ENCODE results near the gene VAV1.
"Not testable (repeated sequence)": the region's sequence is repeated elsewhere in the genome, so short reads cannot be mapped to it uniquely, and the experiment has no call there.

VAV1 gene

DNA sequence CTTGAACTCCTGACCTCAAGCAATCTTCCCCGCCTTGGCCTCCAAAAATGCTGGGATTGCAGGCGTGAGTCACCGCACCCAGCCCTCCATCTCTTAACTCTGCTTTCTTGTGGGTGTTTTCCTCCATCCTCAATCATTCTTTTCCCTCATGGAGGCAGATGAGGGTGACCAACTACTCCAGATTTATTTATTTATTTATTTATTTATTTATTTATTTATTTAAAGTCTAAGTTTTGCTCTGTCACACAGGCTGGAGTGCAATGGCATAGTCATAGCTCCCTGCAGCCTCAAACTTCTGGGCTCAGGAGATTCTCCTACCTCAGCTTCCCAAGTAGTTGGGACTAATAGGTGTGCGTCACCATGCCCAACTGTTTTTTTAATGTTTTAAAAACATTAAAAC, 14.9 kb downstream of the VAV1 start:
- no peak for DNase-seq (ENCODE audit: low read depth, low spot score)

DNA sequence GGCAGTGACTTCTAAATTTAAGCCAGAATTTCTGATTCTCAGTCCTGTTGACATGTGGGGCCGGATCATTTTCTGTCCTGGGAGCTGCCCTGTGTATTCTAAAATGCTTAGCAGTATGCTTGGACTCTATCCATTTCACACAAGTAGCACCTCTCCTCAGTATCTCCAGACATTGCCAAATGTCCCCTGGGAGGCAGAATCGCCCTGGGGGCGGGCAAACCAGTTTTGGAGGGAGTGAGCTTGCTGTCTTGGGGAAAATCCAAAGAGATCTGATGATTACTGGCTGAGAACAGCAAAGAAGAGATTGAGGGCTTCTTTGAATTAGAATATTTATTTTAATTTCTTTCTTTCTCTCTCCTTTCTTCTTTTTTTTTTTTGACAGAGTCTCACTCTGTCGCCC, 16.4 kb downstream of the VAV1 start:
- no peak for DNase-seq (ENCODE audit: low read depth, low spot score)

DNA sequence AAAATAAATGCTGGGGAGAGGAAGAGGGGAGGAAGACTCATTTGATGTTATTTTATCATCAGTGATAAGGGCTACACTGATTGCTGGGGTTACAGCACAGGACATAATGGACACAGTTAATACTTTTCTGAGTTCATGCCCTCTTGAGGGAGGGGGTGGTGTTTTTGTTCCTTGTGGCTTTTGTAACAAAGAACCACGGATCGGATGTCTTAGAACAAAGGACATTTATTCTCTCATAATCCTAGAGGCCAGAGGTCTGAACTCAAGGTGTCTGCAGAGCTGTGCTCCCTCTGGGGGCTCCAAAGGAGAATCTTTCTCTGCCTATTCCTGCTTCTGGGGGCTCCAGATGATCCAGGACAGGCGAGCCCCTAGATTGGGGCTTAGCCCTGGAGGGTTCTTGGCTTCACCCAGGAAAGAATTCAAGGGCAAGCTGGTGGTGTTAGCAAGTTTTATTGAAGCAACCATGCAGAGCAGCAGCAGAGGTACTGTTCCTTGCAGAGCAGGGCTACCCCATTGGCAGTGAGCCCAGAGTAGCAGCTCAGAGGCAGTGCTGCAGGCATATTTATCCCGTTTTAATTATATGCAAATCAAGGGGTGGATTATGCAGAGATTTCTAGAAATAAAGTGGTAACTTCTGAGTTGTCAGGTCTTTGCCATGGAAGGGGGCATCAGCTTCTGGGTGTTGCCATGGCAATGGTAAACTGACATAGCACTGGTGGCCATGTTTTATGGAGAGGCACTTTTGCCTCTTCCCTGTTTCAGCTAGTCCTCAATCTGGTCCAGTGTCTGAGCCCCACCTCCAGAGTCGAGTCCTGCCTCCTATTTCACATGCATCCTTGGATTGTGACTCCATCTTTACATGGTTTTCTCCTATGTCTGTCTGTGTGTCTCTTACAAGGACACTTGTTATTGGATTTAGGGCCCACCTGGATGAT, 18.0 kb downstream of the VAV1 start:
- DNase-seq (ENCODE audit: low read depth, low spot score), result no peak

DNA sequence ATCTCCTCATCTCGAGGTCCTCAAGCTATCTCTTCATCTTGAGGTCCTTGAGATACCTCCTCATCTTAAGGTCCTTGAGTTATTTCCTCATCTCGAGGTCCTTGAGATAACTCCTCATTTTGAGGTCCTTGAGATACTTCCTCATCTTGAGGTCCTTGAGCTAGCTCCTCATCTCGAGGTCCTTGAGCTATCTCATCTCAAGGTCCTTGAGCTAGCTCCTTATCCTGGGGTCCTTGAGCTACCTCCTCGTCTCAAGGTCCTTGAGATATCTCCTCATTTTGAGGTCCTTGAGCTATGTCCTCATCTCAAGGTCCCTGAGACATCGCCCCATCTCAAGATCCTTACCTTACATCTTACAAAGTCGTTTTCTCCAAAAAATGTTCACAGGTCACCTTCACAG, 18.7 kb downstream of the VAV1 start:
- DNase-seq (ENCODE audit: low read depth, low spot score), result no peak

DNA sequence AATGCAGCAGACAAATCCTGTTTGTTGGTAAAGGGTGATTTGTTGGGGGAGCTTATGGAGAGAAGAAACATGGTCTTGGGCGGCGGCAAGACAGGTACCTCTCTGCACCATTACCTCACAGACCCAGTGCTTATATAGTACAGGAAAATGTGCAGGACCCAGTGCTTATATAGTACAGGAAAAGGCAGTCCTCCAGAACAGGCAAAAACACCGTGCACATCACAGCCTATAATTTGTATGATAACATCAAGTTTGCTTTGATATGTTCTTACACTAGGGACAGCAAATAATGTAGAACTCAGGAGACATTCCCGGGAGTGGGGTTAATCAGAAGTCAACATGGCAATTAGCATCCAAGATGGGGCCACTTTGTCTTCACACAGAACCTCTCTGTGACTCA, 20.9 kb downstream of the VAV1 start:
- no peak for DNase-seq (ENCODE audit: low read depth, low spot score)

DNA sequence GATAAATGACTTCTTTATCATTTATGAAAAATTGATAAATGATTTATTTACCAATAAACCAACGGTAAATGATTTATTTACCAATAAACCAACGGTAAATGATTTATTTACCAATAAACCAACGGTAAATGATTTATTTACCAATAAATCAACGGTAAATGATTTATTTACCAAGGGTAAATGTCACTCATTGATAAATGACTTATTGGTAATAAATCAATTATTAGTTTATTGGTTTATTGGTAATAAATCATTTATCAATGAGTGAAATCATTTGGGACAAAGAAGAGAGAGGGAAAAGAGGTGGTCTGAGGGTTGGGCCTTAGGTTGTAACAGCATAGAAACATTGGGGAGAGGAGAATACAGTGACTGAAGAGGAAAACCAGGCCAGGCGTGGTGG, 21.5 kb downstream of the VAV1 start:
- DNase-seq (ENCODE audit: low read depth, low spot score), result no peak

DNA sequence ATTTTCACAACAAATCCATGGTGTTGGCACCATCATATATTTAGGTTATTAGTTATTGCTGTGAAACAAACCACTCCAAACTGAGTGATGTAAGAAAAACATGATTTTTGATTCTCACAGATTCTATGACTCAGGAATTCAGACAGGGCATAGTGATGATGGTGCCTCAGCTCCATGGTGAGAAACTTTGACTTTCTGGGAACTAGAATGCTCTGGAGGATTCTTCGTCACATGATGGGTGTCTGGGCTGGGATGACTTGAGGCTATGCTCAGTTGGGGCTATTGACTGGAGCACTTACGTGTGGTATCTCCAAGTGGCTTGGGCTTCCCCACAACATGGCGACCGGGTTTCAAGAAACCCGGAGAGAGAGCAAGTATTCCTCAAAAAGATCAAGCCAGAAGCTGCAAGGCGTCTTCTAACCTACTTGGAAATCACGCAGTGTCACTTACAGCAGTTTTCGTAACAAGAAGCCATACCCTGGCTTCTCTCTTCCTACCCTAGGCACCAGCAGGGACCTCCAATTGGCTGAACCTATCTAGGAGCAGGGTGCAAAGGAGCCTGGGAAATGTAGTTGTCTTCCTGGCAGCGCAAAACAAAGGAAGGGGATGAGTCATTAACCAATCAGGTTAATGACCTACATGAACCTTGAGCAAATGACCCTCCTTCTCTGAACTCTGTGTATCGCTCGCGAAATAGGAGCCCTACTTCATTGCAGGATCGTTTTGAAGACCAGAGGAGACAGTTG, 22.4 kb downstream of the VAV1 start:
- DNase-seq (ENCODE audit: low read depth, low spot score), result peak; percentile 28

DNA sequence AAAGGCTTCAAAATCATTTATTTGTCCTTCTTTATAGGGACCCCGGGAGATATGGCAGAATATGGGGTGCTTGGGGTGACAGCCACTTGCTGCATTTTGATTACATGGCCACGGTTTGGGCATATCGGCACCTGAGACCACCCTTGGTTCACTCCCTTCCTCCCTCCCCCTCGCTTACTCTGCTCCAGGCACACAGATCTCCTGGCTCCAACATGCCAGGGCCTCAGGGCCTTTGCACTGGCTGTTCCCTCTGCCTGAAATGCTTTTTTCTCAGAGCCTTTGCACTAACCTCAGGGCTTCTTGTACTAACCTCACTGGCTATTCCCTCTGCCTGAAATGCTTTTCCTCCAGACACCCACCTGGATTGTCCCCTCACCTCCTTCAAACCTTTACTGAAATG, 23.8 kb downstream of the VAV1 start:
- no peak for DNase-seq (ENCODE audit: low read depth, low spot score)

DNA sequence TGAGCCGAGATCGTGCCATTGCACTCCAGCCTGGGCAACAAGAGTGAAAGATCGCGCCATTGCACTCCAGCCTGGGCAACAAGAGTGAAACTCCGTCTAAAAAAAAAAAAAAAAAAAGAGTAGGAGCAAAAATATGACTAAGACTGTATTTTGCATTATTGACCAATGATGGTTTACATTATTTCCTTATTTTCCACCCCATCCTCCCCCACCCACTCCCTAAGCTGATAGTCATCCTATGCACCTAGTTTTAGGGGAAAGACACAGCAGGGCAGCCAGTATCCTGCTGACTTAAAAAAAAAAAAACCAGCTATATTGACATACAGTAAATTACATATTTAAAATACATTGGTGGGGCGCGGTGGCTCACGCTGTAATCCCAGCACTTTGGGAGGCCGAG, 25.1 kb downstream of the VAV1 start:
- no peak for DNase-seq (ENCODE audit: low read depth, low spot score)

DNA sequence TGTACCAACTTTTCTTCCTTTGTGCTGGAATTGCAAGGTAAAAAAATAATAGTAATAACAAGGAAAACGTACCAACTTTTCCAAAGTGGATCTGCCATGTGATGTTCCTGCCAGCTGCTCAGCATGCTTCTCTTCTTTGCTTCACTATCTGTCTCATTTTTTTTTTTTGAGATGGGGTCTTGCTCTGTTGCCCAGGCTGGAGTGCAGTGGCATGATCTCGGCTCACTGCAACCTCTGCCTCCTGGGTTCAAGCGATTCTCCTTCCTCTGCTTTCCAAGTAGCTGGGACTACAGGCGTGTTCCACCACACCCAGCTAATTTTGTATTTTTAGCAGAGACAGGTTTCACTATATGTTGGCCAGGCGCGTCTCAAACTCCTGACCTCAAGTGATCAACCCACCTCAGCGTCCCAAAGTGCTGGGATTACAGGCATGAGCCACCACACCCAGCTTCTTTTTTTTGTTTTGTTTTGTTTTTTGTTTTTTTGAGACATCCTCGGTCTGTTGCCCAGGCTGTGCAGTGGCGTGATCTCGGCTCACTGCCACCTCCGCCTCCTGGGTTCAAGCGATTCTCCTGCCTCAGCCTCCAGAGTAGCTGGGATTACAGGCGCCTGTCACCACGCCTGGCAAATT, 27.8 kb downstream of the VAV1 start:
- not testable (repeated sequence) for DNase-seq (ENCODE audit: low read depth, low spot score)

DNA sequence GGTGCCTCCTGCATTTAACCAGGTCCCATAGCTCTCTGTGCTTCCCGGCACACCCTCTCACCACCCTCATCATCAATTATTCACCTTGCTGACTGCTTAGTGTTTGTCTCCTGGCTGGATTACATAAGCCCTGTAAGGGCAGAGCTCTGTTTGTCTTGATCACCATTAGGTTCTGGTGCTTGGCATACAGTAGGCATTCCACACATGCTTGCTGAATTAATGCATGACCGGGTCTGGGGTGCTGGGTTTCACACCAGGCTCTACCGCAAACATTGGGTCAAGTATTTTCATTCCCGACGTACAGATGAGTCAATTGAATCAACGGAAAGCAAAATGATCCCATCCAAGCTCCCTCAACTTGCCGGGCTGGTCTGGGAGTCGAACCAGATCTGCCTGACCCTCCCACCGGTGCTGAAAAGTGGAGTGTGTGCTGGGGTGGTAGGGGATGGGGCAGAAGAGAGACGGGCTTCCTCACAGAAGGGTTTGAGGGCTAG, 28.5 kb downstream of the VAV1 start:
- DNase-seq (ENCODE audit: low read depth, low spot score), result peak; percentile 9

DNA sequence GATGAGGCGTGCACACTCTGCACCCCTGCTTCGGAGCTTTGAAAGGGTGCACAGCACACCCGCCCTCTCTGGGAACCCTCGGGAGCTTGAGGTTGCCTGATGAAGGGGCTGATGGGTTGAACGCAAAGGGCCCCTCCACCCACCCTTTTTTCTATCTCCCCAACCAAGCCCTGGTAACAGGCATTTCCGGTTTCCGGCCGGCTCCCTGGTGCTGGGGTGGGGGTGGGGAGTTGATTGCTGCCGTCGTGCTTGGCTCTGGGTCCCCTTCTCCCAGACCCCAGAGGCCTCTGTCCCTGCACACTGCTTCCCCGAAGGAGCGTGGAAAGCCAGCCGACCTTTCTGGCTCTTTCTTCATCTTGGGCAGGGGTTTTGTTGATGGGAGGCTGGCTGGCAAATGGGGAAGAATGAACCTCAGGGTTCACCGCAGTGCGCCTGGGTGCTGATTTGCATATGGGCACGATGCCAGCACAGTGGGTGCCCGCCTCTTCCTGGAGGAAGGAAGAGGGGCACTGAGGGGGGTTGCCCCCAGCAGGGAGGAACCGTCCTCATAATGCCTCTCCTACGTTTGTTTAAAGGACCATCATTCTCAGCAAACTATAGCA, 29.1 kb downstream of the VAV1 start:
- peak; percentile 48 for DNase-seq (ENCODE audit: low read depth, low spot score)

DNA sequence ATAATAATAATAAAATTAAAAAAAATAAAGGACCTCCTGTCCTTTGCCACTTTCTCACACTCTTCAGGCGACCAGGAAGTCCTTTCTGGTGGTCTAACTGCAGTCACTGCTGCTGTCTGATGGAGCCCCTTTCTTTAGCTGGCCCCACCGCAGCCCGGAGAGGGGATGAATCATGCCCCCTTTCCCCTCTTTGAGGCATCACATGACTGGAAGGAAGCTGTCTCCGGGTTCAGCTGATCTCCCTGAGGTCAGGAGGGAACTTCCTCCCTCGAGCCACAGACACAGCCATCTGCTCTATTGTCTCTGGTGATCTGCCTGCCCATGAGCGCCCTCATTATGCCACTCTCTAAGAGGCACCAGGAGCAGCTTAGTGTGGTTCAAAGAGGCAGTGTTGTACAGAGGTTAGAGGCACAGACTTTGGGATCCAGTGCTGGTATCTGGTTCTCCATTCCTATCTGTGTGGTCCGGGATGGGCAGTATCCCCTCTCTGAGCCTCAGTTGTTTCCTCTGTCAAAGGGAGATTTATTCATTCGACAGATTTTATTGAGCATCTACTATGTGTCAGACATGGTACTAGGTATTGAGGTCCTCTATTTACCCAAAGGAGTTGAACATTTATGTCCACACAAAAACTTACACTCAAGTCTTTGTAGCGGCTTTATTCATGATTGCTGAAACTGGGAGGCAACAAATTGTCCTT, 30.0 kb downstream of the VAV1 start:
- DNase-seq (ENCODE audit: low read depth, low spot score), result no peak

DNA sequence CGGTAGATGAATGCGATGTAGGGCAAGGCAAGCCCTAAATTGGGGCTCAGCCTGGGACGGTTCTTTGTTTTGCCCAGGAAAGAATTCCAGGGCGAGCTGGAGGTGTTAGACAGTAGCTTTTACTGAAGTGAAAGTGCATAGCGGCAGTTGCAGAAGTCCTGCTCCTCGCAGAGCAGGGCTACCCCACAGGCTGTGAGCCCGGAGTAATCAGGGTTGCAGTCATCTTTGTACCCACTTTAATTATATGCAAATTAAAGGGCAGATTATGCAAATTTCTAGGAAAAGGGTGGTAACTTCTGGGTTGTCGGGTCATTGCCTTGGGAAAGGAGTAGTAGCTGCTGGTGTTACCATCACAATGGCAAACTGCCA, 30.5 kb downstream of the VAV1 start:
- DNase-seq (ENCODE audit: low read depth, low spot score), result no peak

DNA sequence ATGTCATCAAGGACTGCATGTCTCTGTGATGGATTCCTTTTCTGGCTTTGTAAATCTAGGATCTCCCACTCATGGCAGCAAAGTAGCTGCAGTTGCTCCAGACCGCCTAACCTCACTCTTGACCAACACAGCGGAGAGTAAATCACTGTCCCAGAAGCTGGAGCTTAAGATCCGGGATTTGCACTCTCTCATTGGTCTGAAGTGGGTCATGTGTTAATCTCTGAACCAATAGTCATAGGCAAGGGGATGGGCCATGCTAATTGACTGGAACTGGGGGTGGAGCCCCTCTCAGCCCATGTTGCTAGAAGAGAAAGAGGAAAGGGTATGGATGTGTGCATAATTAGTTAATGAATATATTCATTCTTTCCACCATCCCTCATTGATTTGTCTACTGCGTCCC, 34.0 kb downstream of the VAV1 start:
- DNase-seq (ENCODE audit: low read depth, low spot score), result no peak

DNA sequence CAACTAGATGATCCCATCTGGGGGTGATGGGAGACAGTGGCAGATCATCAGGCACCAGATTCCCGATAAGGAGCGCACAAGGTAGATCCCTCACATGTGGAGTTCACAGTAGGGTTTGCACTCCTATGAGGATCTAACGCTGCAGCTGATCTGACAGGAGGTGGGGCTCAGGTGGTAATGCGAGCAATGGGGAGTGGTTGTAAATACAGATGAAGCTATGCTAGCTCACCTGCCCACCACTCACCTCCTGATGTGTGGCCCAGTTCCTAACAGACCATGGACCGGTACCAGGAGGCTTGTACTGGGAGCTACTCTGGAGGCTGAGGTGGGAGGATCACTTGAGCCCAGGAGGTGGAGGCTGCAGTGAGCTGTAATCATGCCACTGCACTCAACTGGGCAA, 34.8 kb downstream of the VAV1 start:
- DNase-seq (ENCODE audit: low read depth, low spot score), result no peak

DNA sequence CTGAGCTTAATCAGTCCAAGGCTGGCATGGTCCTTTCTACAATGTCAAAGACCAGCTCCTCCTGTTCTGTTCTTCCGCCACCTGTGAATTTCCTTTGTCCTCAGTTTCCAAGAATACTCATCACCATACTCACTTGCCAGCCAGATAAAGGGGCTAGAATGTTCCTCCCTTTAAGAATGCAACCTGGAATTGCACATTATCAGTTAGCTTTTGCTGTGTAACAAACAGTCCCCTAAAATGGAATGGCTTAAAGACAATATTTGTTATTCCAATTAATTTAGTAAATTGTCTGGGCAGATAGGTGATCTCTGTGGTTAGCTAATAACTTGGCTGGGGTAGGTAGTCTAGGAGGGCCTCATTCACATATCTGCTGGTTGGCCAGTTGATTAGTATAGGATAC, 36.0 kb downstream of the VAV1 start:
- no peak for DNase-seq (ENCODE audit: low read depth, low spot score)

DNA sequence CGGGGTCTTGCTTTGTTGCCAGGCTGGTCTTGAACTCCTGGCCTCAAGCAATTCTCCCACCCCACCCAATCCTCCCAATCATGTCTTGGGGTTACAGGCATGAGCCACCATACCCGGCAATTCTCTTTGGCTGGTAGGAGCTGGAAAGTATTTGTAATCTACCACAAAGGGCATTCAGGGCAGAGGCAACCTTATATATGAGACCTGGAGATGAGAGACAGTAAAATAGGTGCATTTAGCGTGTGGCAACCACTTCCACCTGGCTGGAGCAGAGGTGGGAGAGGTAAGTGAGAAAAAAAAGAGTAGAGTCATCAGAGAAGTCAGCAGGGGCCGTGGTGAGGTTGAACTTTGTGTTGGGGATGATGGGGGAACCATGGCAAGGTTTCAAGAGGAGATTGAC, 36.8 kb downstream of the VAV1 start:
- DNase-seq (ENCODE audit: low read depth, low spot score), result no peak

DNA sequence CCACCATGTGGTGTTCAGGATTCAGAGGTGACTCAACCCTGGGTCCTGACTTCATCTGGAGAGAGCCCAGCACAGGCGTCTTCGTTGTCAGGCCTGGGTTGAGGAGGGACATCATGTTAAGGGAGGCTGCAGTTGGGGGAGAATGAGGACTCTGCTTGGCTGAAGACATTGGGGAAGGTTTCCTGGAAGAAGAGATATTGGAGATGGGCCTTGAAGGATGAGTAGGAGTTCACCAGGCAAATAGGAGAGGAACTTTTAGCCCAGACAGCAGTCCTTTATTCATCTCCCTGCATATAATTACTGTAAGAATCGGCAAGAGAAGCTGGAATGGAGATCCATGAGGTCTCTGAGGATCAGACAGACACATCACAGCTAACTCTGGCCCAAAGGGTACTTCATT, 38.9 kb downstream of the VAV1 start:
- DNase-seq (ENCODE audit: low read depth, low spot score), result no peak

DNA sequence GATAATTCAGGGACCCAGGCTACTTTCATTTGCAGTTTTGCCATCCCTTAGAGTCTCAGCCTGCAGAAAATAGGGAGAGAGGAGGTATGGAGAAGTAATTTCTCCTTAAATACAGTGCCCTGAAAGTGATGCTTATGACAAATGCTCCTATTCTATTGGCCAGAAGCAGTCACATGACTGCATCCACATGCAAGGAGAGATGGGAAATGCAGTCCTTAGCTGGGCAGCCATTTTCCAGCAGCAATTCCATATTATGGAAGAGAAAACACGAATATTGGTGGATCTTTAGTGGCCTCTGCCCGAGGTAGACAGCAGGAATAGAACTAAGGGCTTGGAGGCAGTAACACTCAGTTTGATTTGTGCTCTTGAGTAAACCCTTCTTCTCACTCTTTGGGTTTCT, 39.4 kb downstream of the VAV1 start:
- DNase-seq (ENCODE audit: low read depth, low spot score), result no peak

DNA sequence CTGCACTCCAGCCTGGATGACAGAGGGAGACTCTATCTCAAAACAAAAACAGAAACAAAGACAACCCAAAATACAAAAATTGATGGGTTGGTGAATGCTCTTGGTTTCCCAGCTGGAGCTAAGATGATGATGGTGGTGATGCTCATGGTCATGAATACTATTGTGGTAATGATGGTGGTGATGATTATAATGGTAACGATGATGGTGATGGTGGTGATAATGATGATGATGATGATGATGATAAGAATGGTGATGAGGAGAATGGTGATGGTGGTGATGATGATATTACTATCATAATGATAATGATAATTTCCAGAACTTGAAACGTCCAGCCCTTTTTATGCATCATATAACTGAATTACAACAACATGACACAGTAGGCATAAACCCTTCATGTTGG, 40.1 kb downstream of the VAV1 start:
- DNase-seq (ENCODE audit: low read depth, low spot score), result no peak
